ENCODE measurements around the gene RFNG. TPM values are rescaled to one million over a fixed set of nuclear protein-coding genes. Genes with fewer than 3 reads are reported as not detected.
A peak's percentile ranks its signal among the peaks of the same experiment; 100 is the strongest.

The RFNG gene
- total and polyA plus RNA-seq, 2 of the 13 experiments (the other 11 are each of a cell fraction or from before 2014, with no cell fraction given), result 61.4 to 64.0 TPM

- Histone ChIP-seq H3K27ac (ENCODE audit: extremely low read length, insufficient read depth, low read length) (no peak overlapping the region), H2AFZ (ENCODE audit: low read length) (no peak overlapping the region), H3K36me3 (replicated peaks in 1 of 2; ENCODE audit: control insufficient read depth in 1 of 2, insufficient read depth in 2 of 2, low read length in 2 of 2) (peaks cover 16 to 21% of the 10 kb centered on the region in 2 experiments), H3K9me3 (ENCODE audit: low read length) (no peaks in the 10 kb centered on the region), H3K4me1 (ENCODE audit: insufficient read depth, low read length) (peaks cover 29% of the 10 kb centered on the region), H3K27me3 (ENCODE audit: control insufficient read depth in 1 of 2, insufficient read depth in 2 of 2, low read length in 2 of 2) (no peaks in the 10 kb centered on the region), H3K4me2 (ENCODE audit: low read depth, low read length) (no peak overlapping the region), H3K4me3 (replicated peaks in 1 of 3; ENCODE audit: insufficient read depth in 1 of 3, low read depth in 2 of 3, low read length in 3 of 3) (no peak overlapping the region), H3K9ac (ENCODE audit: insufficient read depth, low read depth, low read length) (no peak overlapping the region), H3K79me2 (ENCODE audit: insufficient read depth, low read length) (peaks cover 13% of the 10 kb centered on the region), H4K20me1 (ENCODE audit: insufficient read depth, low read length) (peaks cover 20% of the 10 kb centered on the region)
- POLR2A ChIA-PET, result interaction anchor here (1.5 to 6.2 kb wide), 2 partner anchors 11 to 23 kb away, joined by 3 to 112 read pairs; partner anchors contain the start of genes CENPX and LRRC45
- intact Hi-C loops (cut with micrococcal nuclease; ENCODE audit: unreplicated experiment) (no loop called here), in situ Hi-C loops (cut with HindIII; ENCODE audit: extremely low pct_ligation_motif_present, low pct_unique_long_range_greater_than_20kb) (no loop called here)
- BruUV-seq (replicated peaks), result no TSS peak
- FAIRE-seq, result no peak
- DNase-seq (ENCODE audit: low spot score), result no peak
- CTCF ChIA-PET (ENCODE audit: low intra/inter-chr PET ratio, low total read pairs), result no interaction called here
- 97% methylated on average over 30 of the region's 38 CpGs for WGBS (ENCODE audit: low lambda C conversion rate)
- no peak for ATAC-seq
- TF ChIP-seq AGO2 (optimal IDR thresholded peaks at IDR 0.05; ENCODE audit: low read depth, low read length) (peak; percentile 94), EHMT2 (IDR thresholded peaks at IDR 0.05; ENCODE audit: borderline replicate concordance, low read depth, low read length) (no peak), ZNF430 (CRISPR knock-in tag; IDR thresholded peaks at IDR 0.05) (no peak), ZBTB33 (CRISPR knock-in tag; IDR thresholded peaks at IDR 0.05) (peak; percentile 34; the same call in 1 of the 2 replicates), ZNF468 (CRISPR knock-in tag; IDR thresholded peaks at IDR 0.05) (no peak), ZNF382 (CRISPR knock-in tag; IDR thresholded peaks at IDR 0.05; ENCODE audit: borderline replicate concordance) (no peak), ZNF367 (CRISPR knock-in tag; IDR thresholded peaks at IDR 0.05; ENCODE audit: borderline replicate concordance) (no peak), KAT2B (IDR thresholded peaks at IDR 0.05; ENCODE audit: borderline replicate concordance, low read depth, low read length) (no peak), ZNF17 (CRISPR knock-in tag; IDR thresholded peaks at IDR 0.05) (no peak), SOX6 (IDR thresholded peaks at IDR 0.05) (no peak), SOX6 (CRISPR knock-in tag; IDR thresholded peaks at IDR 0.05) (no peak), ELF1 (CRISPR knock-in tag; IDR thresholded peaks at IDR 0.05) (no peak), POLR2G (IDR thresholded peaks at IDR 0.05; ENCODE audit: low read depth, low read length) (peak; percentile 64), AGO1 (IDR thresholded peaks at IDR 0.05; ENCODE audit: low read depth, low read length, poor library complexity, severe bottlenecking) (peak; percentile 87), GATAD1 (CRISPR knock-in tag; IDR thresholded peaks at IDR 0.05) (no peak), ZNF768 (CRISPR knock-in tag; IDR thresholded peaks at IDR 0.05) (no peak), HNRNPL (IDR thresholded peaks at IDR 0.05; ENCODE audit: low read depth, low read length) (peak; percentile 70), HOXA3 (CRISPR knock-in tag; IDR thresholded peaks at IDR 0.05) (no peak), CENPT (CRISPR knock-in tag; IDR thresholded peaks at IDR 0.05; ENCODE audit: low read depth) (no peak), ZNF746 (CRISPR knock-in tag; IDR thresholded peaks at IDR 0.05) (no peak), TERF1 (CRISPR knock-in tag; IDR thresholded peaks at IDR 0.05) (no peak), RBM22 (optimal IDR thresholded peaks at IDR 0.05; ENCODE audit: low read length) (peak; percentile 66)
Measured at GRCh38 chr17:82033359-82034085, 18.1 kb downstream of the RFNG start.
